Large intestine (tissue), 3 donors: ENCODE data around the gene BCKDK. TPM values are rescaled to one million over a fixed set of nuclear protein-coding genes. Genes with fewer than 3 reads are reported as not detected.

Experiments used
- DNase-seq, 2 donors: peaks; one replicate each; pipeline versions ENCODE4 v3.0.0 to v3.0.0-alpha.2; 2013
- H3K27ac ChIP-seq: one replicate; pipeline ENCODE4 v1.5.1; 2013; ENCODE audit warnings: low read length
- H3K27me3 ChIP-seq: 2 replicates; pipeline ENCODE4 v1.6.1; 2013; ENCODE audit warnings: low read length; ENCODE audit not compliant: control insufficient read depth, insufficient read depth
- H3K36me3 ChIP-seq: 2 replicates; pipeline ENCODE4 v1.6.1; 2013; ENCODE audit warnings: low read length; ENCODE audit not compliant: control insufficient read depth, insufficient read depth
- H3K4me1 ChIP-seq: one replicate; pipeline ENCODE4 v1.6.1; 2013; ENCODE audit warnings: low read length; ENCODE audit not compliant: control insufficient read depth, insufficient read depth
- H3K4me3 ChIP-seq: one replicate; pipeline ENCODE4 v1.5.1; 2013; ENCODE audit warnings: low read length
- H3K9me3 ChIP-seq: one replicate; pipeline ENCODE4 v1.6.1; 2013; ENCODE audit warnings: mild to moderate bottlenecking, low read depth, low read length, moderate library complexity; ENCODE audit not compliant: control insufficient read depth
- WGBS: methylation state at CpG from one replicate; pipeline ENCODE4 v1.1.5; 2013; ENCODE audit warnings: low lambda C conversion rate; ENCODE audit not compliant: insufficient coverage; 5-methylcytosine and 5-hydroxymethylcytosine counted together
- polyA plus RNA-seq: library from polyadenylated mRNA; unstranded; fragments of 120-200 nt; gene quantifications from one replicate; pipeline ENCODE4 v1.2.1, GENCODE V29; 2013

Gene BCKDK
- polyA plus RNA-seq, 1 donor = 26.5 TPM

- no peak overlapping the region for H3K4me3 ChIP-seq
- no peaks in the 10 kb centered on the region for H3K9me3 ChIP-seq
- no peak for DNase-seq
- peaks cover 33% of the 10 kb centered on the region for H3K36me3 ChIP-seq
- WGBS = no CpG with 5 or more reads among the region's 26 CpGs
- no peaks in the 10 kb centered on the region for H3K27me3 ChIP-seq
- H3K4me1 ChIP-seq = peaks cover 15% of the 10 kb centered on the region
- H3K27ac ChIP-seq = no peak overlapping the region
Observed at GRCh38 chr16:31110106-31111034, 2.2 kb downstream of the BCKDK start.

GRCh38 chr16:31111881-31112466, 3.8 kb downstream of the BCKDK start:
- no peak overlapping the region for H3K4me3 ChIP-seq
- H3K27me3 ChIP-seq = no peaks in the 10 kb centered on the region
- no peaks in the 10 kb centered on the region for H3K9me3 ChIP-seq
- H3K4me1 ChIP-seq = peaks cover 11% of the 10 kb centered on the region
- no peak overlapping the region for H3K27ac ChIP-seq
- DNase-seq = no peak
- no CpG with 5 or more reads among the region's 23 CpGs for WGBS
- H3K36me3 ChIP-seq = peaks cover 33% of the 10 kb centered on the region

GRCh38 chr16:31112711-31113110, 4.5 kb downstream of the BCKDK start:
- no CpG with 5 or more reads among the region's 2 CpGs for WGBS
- no peaks in the 10 kb centered on the region for H3K9me3 ChIP-seq

GRCh38 chr16:31113121-31114120, 5.2 kb downstream of the BCKDK start:
- Histone ChIP-seq H3K27me3 (no peaks in the 10 kb centered on the region), H3K36me3 (peaks cover 33% of the 10 kb centered on the region), H3K27ac (peak overlapping the region; percentile 29), H3K4me1 (peaks cover 11% of the 10 kb centered on the region), H3K4me3 (no peak overlapping the region), H3K9me3 (no peaks in the 10 kb centered on the region)
- WGBS = no CpG with 5 or more reads among the region's 5 CpGs
- DNase-seq = peak in 1 of 2 donors; percentile 42

More at GRCh38 chr16:31112711-31113110, 4.5 kb downstream of the BCKDK start:
- peaks cover 33% of the 10 kb centered on the region for H3K36me3 ChIP-seq
- H3K4me3 ChIP-seq = no peak overlapping the region
- no peak for DNase-seq
- H3K4me1 ChIP-seq = peaks cover 11% of the 10 kb centered on the region
- no peaks in the 10 kb centered on the region for H3K27me3 ChIP-seq
- H3K27ac ChIP-seq = no peak overlapping the region

GRCh38 chr16:31114468-31114867, 6.3 kb downstream of the BCKDK start:
- no peaks in the 10 kb centered on the region for H3K27me3 ChIP-seq
- H3K9me3 ChIP-seq = no peaks in the 10 kb centered on the region
- no peak overlapping the region for H3K27ac ChIP-seq
- peaks cover 11% of the 10 kb centered on the region for H3K4me1 ChIP-seq
- H3K36me3 ChIP-seq = peaks cover 36% of the 10 kb centered on the region
- WGBS = 90% methylated on average over 2 of the region's 8 CpGs
- DNase-seq = no peak
- no peak overlapping the region for H3K4me3 ChIP-seq

GRCh38 chr16:31117384-31118222, 9.4 kb downstream of the BCKDK start, which contains the start of gene KAT8:
TSS of gene KAT8 (plus strand) at chr16:31117664. CDS start at chr16:31117682, 18 bp downstream.
- H3K27ac ChIP-seq = peak within 1 kb of the TSS; percentile 95
- H3K4me3 ChIP-seq = peak within 1 kb of the TSS; percentile 63
- peaks cover 33% of the 10 kb centered on the region for H3K36me3 ChIP-seq
- H3K27me3 ChIP-seq = no peaks in the 10 kb centered on the region
- peaks cover 11% of the 10 kb centered on the region for H3K4me1 ChIP-seq
- no peaks in the 10 kb centered on the region for H3K9me3 ChIP-seq
- 0% methylated on average over 1 of the region's 68 CpGs for WGBS
- peak; percentile 97 to 98 for DNase-seq

- WGBS = 0% methylated on average over 2 of the region's 9 CpGs
- H3K9me3 ChIP-seq = no peaks in the 10 kb centered on the region
- peak overlapping the region; percentile 95 for H3K27ac ChIP-seq
- H3K4me3 ChIP-seq = peak overlapping the region; percentile 63
- peaks cover 30% of the 10 kb centered on the region for H3K36me3 ChIP-seq
- H3K27me3 ChIP-seq = no peaks in the 10 kb centered on the region
- H3K4me1 ChIP-seq = peaks cover 11% of the 10 kb centered on the region
- peak in 1 of 2 donors; percentile 38 for DNase-seq
Observed at GRCh38 chr16:31118223-31119155, 10.3 kb downstream of the BCKDK start.

- WGBS = no CpG with 5 or more reads among the region's 16 CpGs
- Histone ChIP-seq H3K4me1 (peaks cover 7% of the 10 kb centered on the region), H3K27ac (no peak overlapping the region), H3K36me3 (peaks cover 40% of the 10 kb centered on the region), H3K9me3 (no peaks in the 10 kb centered on the region), H3K27me3 (no peaks in the 10 kb centered on the region), H3K4me3 (no peak overlapping the region)
- no peak for DNase-seq
Observed at GRCh38 chr16:31120129-31120528, 11.9 kb downstream of the BCKDK start.
